ENCODE data around the gene ANKMY1. TPM values are rescaled to one million over a fixed set of nuclear protein-coding genes. Genes with fewer than 3 reads are reported as not detected.
A peak's percentile ranks its signal among the peaks of the same experiment; 100 is the strongest.

The ANKMY1 gene
- total and polyA plus RNA-seq, 2 of the 13 experiments (the other 11 are each of a cell fraction or from before 2014, with no cell fraction given) = 11.7 to 18.8 TPM

DNA sequence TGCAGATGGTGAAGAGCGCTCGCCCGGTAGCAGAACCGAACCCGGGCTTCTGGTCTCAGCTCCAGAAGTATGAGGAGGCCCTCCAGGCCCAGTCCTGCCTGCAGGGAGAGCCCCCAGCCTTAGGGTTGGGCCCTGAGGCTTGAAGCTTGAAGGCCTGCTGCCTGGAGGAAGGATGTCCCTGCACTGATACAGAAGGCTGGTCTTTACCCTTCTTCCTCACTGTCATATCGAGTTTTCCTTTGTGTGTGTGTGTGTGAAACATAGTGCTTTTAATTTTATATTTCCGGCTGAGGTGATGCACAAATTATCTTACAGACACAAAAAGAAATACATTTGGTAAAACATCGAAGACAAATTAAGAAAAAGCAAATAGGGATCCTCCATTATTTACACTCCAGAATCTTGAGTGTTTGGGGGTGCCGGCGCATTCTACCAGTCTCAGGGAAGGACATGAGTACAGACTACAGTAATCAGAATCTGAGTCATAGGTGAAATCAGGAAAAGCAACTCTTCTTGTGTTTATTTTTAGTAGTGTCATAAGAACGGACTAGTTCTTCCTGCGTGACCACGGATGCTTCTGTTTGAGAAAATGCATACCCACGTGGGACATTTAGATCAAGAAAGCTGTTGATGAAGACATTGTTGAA lies 3.7 kb upstream of the ANKMY1 start:
- TSS peak; percentile 76 for BruUV-seq (replicated peaks)
- POLR2A ChIA-PET = interaction anchor here (0.6 to 4.9 kb wide), 13 partner anchors 7 to 988 kb away, joined by 3 to 86 read pairs (median 5); partner anchors contain the start of genes CAPN10 and RNPEPL1
- Histone ChIP-seq H3K4me1 (ENCODE audit: insufficient read depth, low read length) (peaks cover 49% of the 10 kb centered on the region), H3K4me3 (replicated peaks in 1 of 3; ENCODE audit: insufficient read depth in 1 of 3, low read depth in 2 of 3, low read length in 3 of 3) (peak overlapping the region; percentile 66 to 80 (median 70)), H3K79me2 (ENCODE audit: insufficient read depth, low read length) (peaks cover 20% of the 10 kb centered on the region), H4K20me1 (ENCODE audit: insufficient read depth, low read length) (no peaks in the 10 kb centered on the region), H3K9me3 (ENCODE audit: low read length) (no peaks in the 10 kb centered on the region), H3K36me3 (replicated peaks in 1 of 2; ENCODE audit: control insufficient read depth in 1 of 2, insufficient read depth in 2 of 2, low read length in 2 of 2) (peaks cover 1 to 14% of the 10 kb centered on the region in 2 experiments; a peak in 4 of 5 replicates), H3K4me2 (ENCODE audit: low read depth, low read length) (peak overlapping the region; percentile 96), H2AFZ (ENCODE audit: low read length) (no peak overlapping the region), H3K27me3 (ENCODE audit: control insufficient read depth in 1 of 2, insufficient read depth in 2 of 2, low read length in 2 of 2) (no peaks in the 10 kb centered on the region), H3K27ac (ENCODE audit: extremely low read length, insufficient read depth, low read length) (peak overlapping the region; percentile 90), H3K9ac (ENCODE audit: insufficient read depth, low read depth, low read length) (peak overlapping the region; percentile 71)
- intact Hi-C loops (cut with micrococcal nuclease; ENCODE audit: unreplicated experiment) (loop anchor here (5.0 kb wide), 1 partner anchor 271 kb away; no protein-coding TSS in a partner anchor), in situ Hi-C loops (cut with HindIII; ENCODE audit: extremely low pct_ligation_motif_present, low pct_unique_long_range_greater_than_20kb) (loop anchor here (25.0 kb wide), 1 partner anchor 651 kb away; no protein-coding TSS in a partner anchor)
- WGBS (ENCODE audit: low lambda C conversion rate) = 52% methylated on average over 9 of the region's 14 CpGs
- DNase-seq (ENCODE audit: low spot score) (no peak), FAIRE-seq (peak; percentile 4), ATAC-seq (peak; percentile 0)
- CTCF ChIA-PET (ENCODE audit: low intra/inter-chr PET ratio, low total read pairs) = no interaction called here
- TF ChIP-seq, protein P1, sequence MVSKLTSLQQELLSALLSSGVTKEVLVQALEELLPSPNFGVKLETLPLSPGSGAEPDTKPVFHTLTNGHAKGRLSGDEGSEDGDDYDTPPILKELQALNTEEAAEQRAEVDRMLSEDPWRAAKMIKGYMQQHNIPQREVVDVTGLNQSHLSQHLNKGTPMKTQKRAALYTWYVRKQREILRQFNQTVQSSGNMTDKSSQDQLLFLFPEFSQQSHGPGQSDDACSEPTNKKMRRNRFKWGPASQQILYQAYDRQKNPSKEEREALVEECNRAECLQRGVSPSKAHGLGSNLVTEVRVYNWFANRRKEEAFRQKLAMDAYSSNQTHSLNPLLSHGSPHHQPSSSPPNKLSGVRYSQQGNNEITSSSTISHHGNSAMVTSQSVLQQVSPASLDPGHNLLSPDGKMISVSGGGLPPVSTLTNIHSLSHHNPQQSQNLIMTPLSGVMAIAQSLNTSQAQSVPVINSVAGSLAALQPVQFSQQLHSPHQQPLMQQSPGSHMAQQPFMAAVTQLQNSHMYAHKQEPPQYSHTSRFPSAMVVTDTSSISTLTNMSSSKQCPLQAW (CRISPR knock-in tag; IDR thresholded peaks at IDR 0.05) = no peak; the same call in 1 of the 2 replicates
- TF ChIP-seq ZNF781 (CRISPR knock-in tag; IDR thresholded peaks at IDR 0.05; ENCODE audit: borderline replicate concordance, not compliant biosample characterization) (peak; percentile 63), ZNF570 (CRISPR knock-in tag; IDR thresholded peaks at IDR 0.05; ENCODE audit: borderline replicate concordance) (no peak), WIZ (CRISPR knock-in tag; IDR thresholded peaks at IDR 0.05) (no peak), ZNF772 (CRISPR knock-in tag; IDR thresholded peaks at IDR 0.05) (no peak), ATRX (CRISPR knock-in tag; IDR thresholded peaks at IDR 0.05; ENCODE audit: borderline replicate concordance) (no peak), HNRNPL (IDR thresholded peaks at IDR 0.05; ENCODE audit: low read depth, low read length) (no peak), ZNF451 (CRISPR knock-in tag; IDR thresholded peaks at IDR 0.05) (no peak), ZNF703 (CRISPR knock-in tag; IDR thresholded peaks at IDR 0.05; ENCODE audit: borderline replicate concordance) (no peak), NFE2 (CRISPR knock-in tag; IDR thresholded peaks at IDR 0.05) (no peak), ZNF629 (CRISPR knock-in tag; conservative IDR thresholded peaks at IDR 0.05) (no peak; the same call in 1 of the 2 replicates), ZNF792 (CRISPR knock-in tag; IDR thresholded peaks at IDR 0.05) (no peak), NFE2L1 (CRISPR knock-in tag; IDR thresholded peaks at IDR 0.05; ENCODE audit: borderline replicate concordance) (no peak), ISL2 (CRISPR knock-in tag; IDR thresholded peaks at IDR 0.05) (peak; percentile 1; the same call in 1 of the 2 replicates)
- TF ChIP-seq, protein P2, sequence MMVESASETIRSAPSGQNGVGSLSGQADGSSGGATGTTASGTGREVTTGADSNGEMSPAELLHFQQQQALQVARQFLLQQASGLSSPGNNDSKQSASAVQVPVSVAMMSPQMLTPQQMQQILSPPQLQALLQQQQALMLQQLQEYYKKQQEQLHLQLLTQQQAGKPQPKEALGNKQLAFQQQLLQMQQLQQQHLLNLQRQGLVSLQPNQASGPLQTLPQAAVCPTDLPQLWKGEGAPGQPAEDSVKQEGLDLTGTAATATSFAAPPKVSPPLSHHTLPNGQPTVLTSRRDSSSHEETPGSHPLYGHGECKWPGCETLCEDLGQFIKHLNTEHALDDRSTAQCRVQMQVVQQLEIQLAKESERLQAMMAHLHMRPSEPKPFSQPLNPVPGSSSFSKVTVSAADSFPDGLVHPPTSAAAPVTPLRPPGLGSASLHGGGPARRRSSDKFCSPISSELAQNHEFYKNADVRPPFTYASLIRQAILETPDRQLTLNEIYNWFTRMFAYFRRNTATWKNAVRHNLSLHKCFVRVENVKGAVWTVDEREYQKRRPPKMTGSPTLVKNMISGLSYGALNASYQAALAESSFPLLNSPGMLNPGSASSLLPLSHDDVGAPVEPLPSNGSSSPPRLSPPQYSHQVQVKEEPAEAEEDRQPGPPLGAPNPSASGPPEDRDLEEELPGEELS (CRISPR knock-in tag; IDR thresholded peaks at IDR 0.05) = no peak
- TF ChIP-seq, protein P3, sequence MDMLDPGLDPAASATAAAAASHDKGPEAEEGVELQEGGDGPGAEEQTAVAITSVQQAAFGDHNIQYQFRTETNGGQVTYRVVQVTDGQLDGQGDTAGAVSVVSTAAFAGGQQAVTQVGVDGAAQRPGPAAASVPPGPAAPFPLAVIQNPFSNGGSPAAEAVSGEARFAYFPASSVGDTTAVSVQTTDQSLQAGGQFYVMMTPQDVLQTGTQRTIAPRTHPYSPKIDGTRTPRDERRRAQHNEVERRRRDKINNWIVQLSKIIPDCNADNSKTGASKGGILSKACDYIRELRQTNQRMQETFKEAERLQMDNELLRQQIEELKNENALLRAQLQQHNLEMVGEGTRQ (IDR thresholded peaks at IDR 0.05; ENCODE audit: low read depth, low read length) = no peak
- TF ChIP-seq, protein P3 (CRISPR knock-in tag; IDR thresholded peaks at IDR 0.05; ENCODE audit: borderline replicate concordance) = no peak

Data from HepG2 (cell line).